Liver (tissue), 3 donors: ENCODE data around the gene LYSMD3.

ENCODE experiments used
- FOXA1 ChIP-seq: IDR thresholded peaks from 2 replicates; pipeline ENCODE4 v1.6.1; 2016; ENCODE audit warnings: antibody characterized with exemption
- HNF4A ChIP-seq, 2 donors: conservative IDR thresholded peaks; 2 replicates each; pipeline ENCODE4 v1.6.1; 2016; ENCODE audit warnings: antibody characterized with exemption in 2 of 2, mild to moderate bottlenecking in 2 of 2
- YY1 ChIP-seq: IDR thresholded peaks from 2 replicates; pipeline ENCODE4 v1.6.1; 2016; ENCODE audit warnings: antibody characterized with exemption, mild to moderate bottlenecking
- TF ChIP-seq, protein P1 (sequence below): fragments of 150-350 bp; IDR thresholded peaks from 2 replicates; pipeline ENCODE4 v1.5.1; 2017; ENCODE audit warnings: improper control_type of control experiment, low read depth, low read length; ENCODE audit not compliant: missing input control
- TF ChIP-seq, protein P2 (sequence below): IDR thresholded peaks from 2 replicates; pipeline ENCODE4 v1.6.1; 2016; ENCODE audit warnings: antibody characterized with exemption
- TF ChIP-seq, protein P3 (sequence below): IDR thresholded peaks from 2 replicates; pipeline ENCODE4 v1.6.1; 2016; ENCODE audit warnings: antibody characterized with exemption
- TF ChIP-seq, protein P4 (sequence below): IDR thresholded peaks from 2 replicates; pipeline ENCODE4 v1.6.1; 2016; ENCODE audit warnings: antibody characterized with exemption
- donor health status: healthy.
- donor health status: healthy.

DNA sequence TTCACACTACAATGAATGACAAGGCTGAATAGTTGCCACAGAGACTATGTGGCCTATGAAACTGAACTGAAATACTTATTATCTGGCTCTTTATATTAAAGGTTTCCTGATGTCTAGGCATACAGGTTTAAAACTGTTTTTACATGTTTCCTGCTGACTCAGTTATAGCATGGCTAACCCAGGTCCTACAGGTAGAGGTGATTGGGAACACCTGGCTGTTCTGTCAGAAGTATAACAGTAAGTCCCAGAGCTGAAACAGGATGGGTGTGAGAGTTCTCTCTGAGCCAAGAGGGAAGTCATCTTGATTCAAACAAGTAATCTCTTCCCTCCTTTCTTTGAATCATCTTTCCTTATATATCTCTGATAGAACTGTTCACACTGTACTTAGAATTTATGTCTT lies 24.3 kb upstream of the LYSMD3 start:
- TF ChIP-seq, protein P1, sequence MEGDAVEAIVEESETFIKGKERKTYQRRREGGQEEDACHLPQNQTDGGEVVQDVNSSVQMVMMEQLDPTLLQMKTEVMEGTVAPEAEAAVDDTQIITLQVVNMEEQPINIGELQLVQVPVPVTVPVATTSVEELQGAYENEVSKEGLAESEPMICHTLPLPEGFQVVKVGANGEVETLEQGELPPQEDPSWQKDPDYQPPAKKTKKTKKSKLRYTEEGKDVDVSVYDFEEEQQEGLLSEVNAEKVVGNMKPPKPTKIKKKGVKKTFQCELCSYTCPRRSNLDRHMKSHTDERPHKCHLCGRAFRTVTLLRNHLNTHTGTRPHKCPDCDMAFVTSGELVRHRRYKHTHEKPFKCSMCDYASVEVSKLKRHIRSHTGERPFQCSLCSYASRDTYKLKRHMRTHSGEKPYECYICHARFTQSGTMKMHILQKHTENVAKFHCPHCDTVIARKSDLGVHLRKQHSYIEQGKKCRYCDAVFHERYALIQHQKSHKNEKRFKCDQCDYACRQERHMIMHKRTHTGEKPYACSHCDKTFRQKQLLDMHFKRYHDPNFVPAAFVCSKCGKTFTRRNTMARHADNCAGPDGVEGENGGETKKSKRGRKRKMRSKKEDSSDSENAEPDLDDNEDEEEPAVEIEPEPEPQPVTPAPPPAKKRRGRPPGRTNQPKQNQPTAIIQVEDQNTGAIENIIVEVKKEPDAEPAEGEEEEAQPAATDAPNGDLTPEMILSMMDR, result no peak
- TF ChIP-seq, protein P2, sequence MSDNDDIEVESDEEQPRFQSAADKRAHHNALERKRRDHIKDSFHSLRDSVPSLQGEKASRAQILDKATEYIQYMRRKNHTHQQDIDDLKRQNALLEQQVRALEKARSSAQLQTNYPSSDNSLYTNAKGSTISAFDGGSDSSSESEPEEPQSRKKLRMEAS, result no peak
- no peak for TF ChIP-seq YY1
- TF ChIP-seq, protein P3, sequence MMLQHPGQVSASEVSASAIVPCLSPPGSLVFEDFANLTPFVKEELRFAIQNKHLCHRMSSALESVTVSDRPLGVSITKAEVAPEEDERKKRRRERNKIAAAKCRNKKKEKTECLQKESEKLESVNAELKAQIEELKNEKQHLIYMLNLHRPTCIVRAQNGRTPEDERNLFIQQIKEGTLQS, result no peak
- TF ChIP-seq FOXA1, result no peak
- TF ChIP-seq HNF4A (conservative IDR thresholded peaks at IDR 0.05), result no peak
- TF ChIP-seq, protein P4, sequence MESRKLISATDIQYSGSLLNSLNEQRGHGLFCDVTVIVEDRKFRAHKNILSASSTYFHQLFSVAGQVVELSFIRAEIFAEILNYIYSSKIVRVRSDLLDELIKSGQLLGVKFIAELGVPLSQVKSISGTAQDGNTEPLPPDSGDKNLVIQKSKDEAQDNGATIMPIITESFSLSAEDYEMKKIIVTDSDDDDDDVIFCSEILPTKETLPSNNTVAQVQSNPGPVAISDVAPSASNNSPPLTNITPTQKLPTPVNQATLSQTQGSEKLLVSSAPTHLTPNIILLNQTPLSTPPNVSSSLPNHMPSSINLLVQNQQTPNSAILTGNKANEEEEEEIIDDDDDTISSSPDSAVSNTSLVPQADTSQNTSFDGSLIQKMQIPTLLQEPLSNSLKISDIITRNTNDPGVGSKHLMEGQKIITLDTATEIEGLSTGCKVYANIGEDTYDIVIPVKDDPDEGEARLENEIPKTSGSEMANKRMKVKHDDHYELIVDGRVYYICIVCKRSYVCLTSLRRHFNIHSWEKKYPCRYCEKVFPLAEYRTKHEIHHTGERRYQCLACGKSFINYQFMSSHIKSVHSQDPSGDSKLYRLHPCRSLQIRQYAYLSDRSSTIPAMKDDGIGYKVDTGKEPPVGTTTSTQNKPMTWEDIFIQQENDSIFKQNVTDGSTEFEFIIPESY, result no peak
